OCI-LY3 (cell line): Measurements from ENCODE around the gene VTI1A.

Experiments
- H2AFZ ChIP-seq: fragments of 200-600, 300-600 bp; shearing (Covaris generic); 2 replicates; pipeline ENCODE4 v1.6.0; 2014; ENCODE audit warnings: antibody characterized with exemption, low read depth, low read length
- H3K27ac ChIP-seq: fragments of 200-600, 300-600 bp; sonication (generic); 2 replicates; pipeline ENCODE4 v1.5.1; 2014; ENCODE audit warnings: mild to moderate bottlenecking, low read length, moderate library complexity, mixed read lengths
- H3K27me3 ChIP-seq: fragments of 200-600, 300-600 bp; sonication (generic); 2 replicates; pipeline ENCODE4 v1.6.1; 2014; ENCODE audit warnings: low read depth, low read length, mixed read lengths
- H3K36me3 ChIP-seq: fragments of 200-600, 300-600 bp; sonication (generic); replicated peaks from 2 replicates; pipeline ENCODE3; 2014; ENCODE audit warnings: low read depth, low read length, mixed read lengths
- H3K4me1 ChIP-seq: fragments of 300-600, 200-600 bp; sonication (generic); 2 replicates; pipeline ENCODE4 v1.6.1; 2014; ENCODE audit warnings: low read length, mixed read lengths
- H3K4me2 ChIP-seq: fragments of 200-600, 300-600 bp; sonication (generic); 2 replicates; pipeline ENCODE4 v1.6.1; 2014; ENCODE audit warnings: low read length, mixed read lengths
- H3K4me3 ChIP-seq: fragments of 300-600, 200-600 bp; sonication (generic); 2 replicates; pipeline ENCODE4 v1.5.1; 2014; ENCODE audit warnings: antibody characterized with exemption, mild to moderate bottlenecking, low read length, moderate library complexity
- H3K79me2 ChIP-seq: fragments of 300-600, 200-600 bp; shearing (Covaris generic); 2 replicates; pipeline ENCODE4 v1.6.1; 2014; ENCODE audit warnings: mild to moderate bottlenecking, low read length, mixed read lengths
- H3K9ac ChIP-seq: fragments of 300-600, 200-600 bp; shearing (Covaris generic); 2 replicates; pipeline ENCODE4 v1.6.0; 2014; ENCODE audit warnings: mild to moderate bottlenecking, low read length, moderate library complexity
- H3K9me3 ChIP-seq: fragments of 200-600, 300-600 bp; shearing (Covaris generic); 2 replicates; pipeline ENCODE4 v1.6.1; 2014; ENCODE audit warnings: low read length, mixed read lengths; ENCODE audit not compliant: insufficient read depth
- H4K20me1 ChIP-seq: fragments of 200-600, 300-600 bp; sonication (generic); 2 replicates; pipeline ENCODE4 v1.6.1; 2016; ENCODE audit warnings: low read length, mixed read lengths; ENCODE audit not compliant: insufficient read depth
- EZH2phosphoT487 ChIP-seq: fragments of 200-600 bp; shearing (Covaris generic); IDR thresholded peaks from 2 replicates; pipeline ENCODE4 v1.6.1; 2018; ENCODE audit warnings: antibody characterized with exemption, mixed run types, low read depth
- TF ChIP-seq, protein P1 (sequence below): fragments of 200-600, 300-600 bp; sonication (generic); IDR thresholded peaks from 2 replicates; pipeline ENCODE4 v1.5.1; 2014; ENCODE audit warnings: antibody characterized with exemption, low read length, low read depth

Gene VTI1A

DNA sequence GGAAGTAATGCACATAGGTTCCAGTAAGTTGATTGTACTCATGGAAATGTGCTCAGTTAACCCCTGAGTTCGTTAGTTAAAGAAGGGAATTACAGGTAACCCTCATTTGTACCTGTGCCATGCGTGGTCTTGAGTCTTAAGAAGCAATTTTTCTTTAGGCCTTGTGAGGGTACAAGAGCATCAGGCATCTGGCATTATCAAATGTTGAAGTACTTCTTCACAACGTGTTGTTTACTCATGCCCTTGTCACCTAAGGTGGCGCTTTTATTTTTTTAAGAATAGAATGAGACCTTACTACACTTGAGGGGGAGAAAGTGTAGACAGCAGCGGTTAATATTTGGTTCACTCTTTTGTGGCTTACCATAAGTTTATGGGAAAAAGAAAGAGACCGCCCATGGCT lies 167.1 kb downstream of the VTI1A start:
- no peak overlapping the region for H3K9ac ChIP-seq
- H3K4me2 ChIP-seq = no peak overlapping the region
- H3K4me3 ChIP-seq = no peak overlapping the region
- no peaks in the 10 kb centered on the region for H4K20me1 ChIP-seq
- no peaks in the 10 kb centered on the region for H3K79me2 ChIP-seq
- H2AFZ ChIP-seq = no peak overlapping the region
- no peaks in the 10 kb centered on the region for H3K9me3 ChIP-seq
- no peaks in the 10 kb centered on the region for H3K4me1 ChIP-seq
- no peak overlapping the region for H3K27ac ChIP-seq
- no peaks in the 10 kb centered on the region for H3K36me3 ChIP-seq
- H3K27me3 ChIP-seq = no peaks in the 10 kb centered on the region
- no peak for TF ChIP-seq EZH2phosphoT487
- TF ChIP-seq, protein P1, sequence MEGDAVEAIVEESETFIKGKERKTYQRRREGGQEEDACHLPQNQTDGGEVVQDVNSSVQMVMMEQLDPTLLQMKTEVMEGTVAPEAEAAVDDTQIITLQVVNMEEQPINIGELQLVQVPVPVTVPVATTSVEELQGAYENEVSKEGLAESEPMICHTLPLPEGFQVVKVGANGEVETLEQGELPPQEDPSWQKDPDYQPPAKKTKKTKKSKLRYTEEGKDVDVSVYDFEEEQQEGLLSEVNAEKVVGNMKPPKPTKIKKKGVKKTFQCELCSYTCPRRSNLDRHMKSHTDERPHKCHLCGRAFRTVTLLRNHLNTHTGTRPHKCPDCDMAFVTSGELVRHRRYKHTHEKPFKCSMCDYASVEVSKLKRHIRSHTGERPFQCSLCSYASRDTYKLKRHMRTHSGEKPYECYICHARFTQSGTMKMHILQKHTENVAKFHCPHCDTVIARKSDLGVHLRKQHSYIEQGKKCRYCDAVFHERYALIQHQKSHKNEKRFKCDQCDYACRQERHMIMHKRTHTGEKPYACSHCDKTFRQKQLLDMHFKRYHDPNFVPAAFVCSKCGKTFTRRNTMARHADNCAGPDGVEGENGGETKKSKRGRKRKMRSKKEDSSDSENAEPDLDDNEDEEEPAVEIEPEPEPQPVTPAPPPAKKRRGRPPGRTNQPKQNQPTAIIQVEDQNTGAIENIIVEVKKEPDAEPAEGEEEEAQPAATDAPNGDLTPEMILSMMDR = no peak

- no peak overlapping the region for H3K4me2 ChIP-seq
- H2AFZ ChIP-seq = no peak overlapping the region
- H3K9ac ChIP-seq = no peak overlapping the region
These were observed 167.6 kb downstream of the VTI1A start for GRCh38 chr10:112614586-112614985.

GRCh38 chr10:112615269-112615668 lies 168.3 kb downstream of the VTI1A start:
- no peaks in the 10 kb centered on the region for H3K9me3 ChIP-seq
- no peak overlapping the region for H2AFZ ChIP-seq
- no peak overlapping the region for H3K9ac ChIP-seq
- no peak for TF ChIP-seq EZH2phosphoT487
- TF ChIP-seq, protein P1 = no peak
- H3K79me2 ChIP-seq = no peaks in the 10 kb centered on the region
- H3K4me3 ChIP-seq = no peak overlapping the region
- no peaks in the 10 kb centered on the region for H3K4me1 ChIP-seq
- no peak overlapping the region for H3K4me2 ChIP-seq
- H4K20me1 ChIP-seq = no peaks in the 10 kb centered on the region
- H3K27me3 ChIP-seq = no peaks in the 10 kb centered on the region
- no peak overlapping the region for H3K27ac ChIP-seq
- H3K36me3 ChIP-seq = no peaks in the 10 kb centered on the region

More at GRCh38 chr10:112614586-112614985, 167.6 kb downstream of the VTI1A start:
- TF ChIP-seq, protein P1 = no peak
- TF ChIP-seq EZH2phosphoT487 = no peak
- no peaks in the 10 kb centered on the region for H3K9me3 ChIP-seq
- H3K4me3 ChIP-seq = no peak overlapping the region
- no peaks in the 10 kb centered on the region for H4K20me1 ChIP-seq
- H3K27me3 ChIP-seq = no peaks in the 10 kb centered on the region
- H3K79me2 ChIP-seq = no peaks in the 10 kb centered on the region
- H3K36me3 ChIP-seq = no peaks in the 10 kb centered on the region
- no peak overlapping the region for H3K27ac ChIP-seq
- H3K4me1 ChIP-seq = no peaks in the 10 kb centered on the region

GRCh38 chr10:112616647-112617046 lies 169.6 kb downstream of the VTI1A start:
- H3K79me2 ChIP-seq = no peaks in the 10 kb centered on the region
- H3K4me2 ChIP-seq = no peak overlapping the region
- H3K4me3 ChIP-seq = no peak overlapping the region
- no peaks in the 10 kb centered on the region for H3K4me1 ChIP-seq
- H3K27ac ChIP-seq = no peak overlapping the region
- TF ChIP-seq, protein P1 = no peak
- no peak for TF ChIP-seq EZH2phosphoT487
- H4K20me1 ChIP-seq = no peaks in the 10 kb centered on the region
- H3K9me3 ChIP-seq = no peaks in the 10 kb centered on the region
- no peak overlapping the region for H2AFZ ChIP-seq
- no peaks in the 10 kb centered on the region for H3K27me3 ChIP-seq
- no peaks in the 10 kb centered on the region for H3K36me3 ChIP-seq
- H3K9ac ChIP-seq = no peak overlapping the region
